K562 (cell line): Measurements from ENCODE around the gene MAS1L. TPM values are rescaled to one million over a fixed set of nuclear protein-coding genes. Genes with fewer than 3 reads are reported as not detected.

Experiments used
- ATAC-seq: fragments of 200-7000 bp; cut with Tn5 transposase; 3 replicates; pipeline ENCODE4 v1.9.1; 2020; ENCODE audit warnings: moderate library complexity
- BruUV-seq: library from RNA; stranded (reverse); fragments of 400-500 nt; replicated peaks from 2 replicates; lab custom pipeline; 2021; lab: Mats Ljungman, UMichigan
- CTCF ChIA-PET: fragments of 300-600 bp; formaldehyde crosslinking; extraction: SDS; loops from one replicate; lab custom pipeline; 2021; ENCODE audit warnings: low intra/inter-chr PET ratio; lab: Yijun Ruan, JAX
- POLR2A ChIA-PET: fragments of 300-600, 350-650 bp; sonication (Branson Sonifier 250); formaldehyde crosslinking; extraction: SDS; loops from one replicate; lab custom pipeline; 2021; ENCODE audit warnings: antibody characterized with exemption, inconsistent platforms; lab: Yijun Ruan, JAX
- DNase-seq, 4 experiments: peaks; one replicate each; pipeline versions ENCODE4 v3.0.0 to v3.0.0-alpha.2; 2011 to 2018; ENCODE audit warnings: low spot score in 3 of 4, mixed read lengths in 3 of 4; ENCODE audit errors: extremely low read depth in 1 of 4
- FAIRE-seq: peaks from 2 replicates; lab custom pipeline; 2011; peaks lifted over from hg19 to GRCh38; lab: Jason Lieb, UNC
- H2AFZ ChIP-seq: 2 replicates; pipeline ENCODE4 v1.6.0; 2011; ENCODE audit warnings: low read depth, low read length, control low read depth, inconsistent platforms
- H3K27ac ChIP-seq: fragments of 200-600 bp; 3 replicates; pipeline ENCODE4 v1.8.0; 2011; ENCODE audit warnings: low read depth, mild to moderate bottlenecking, control low read depth, inconsistent platforms, low read length, moderate library complexity, mixed read lengths; ENCODE audit errors: extremely low read depth
- H3K27me3 ChIP-seq, 2 experiments: fragments of 300-600 bp in 1 of 2; 2 replicates in 1 of 2; 3 replicates in 1 of 2; pipeline versions ENCODE4 v1.6.0 to v1.8.0; 2011; ENCODE audit warnings: inconsistent platforms in 2 of 2, low read length in 2 of 2, mild to moderate bottlenecking in 1 of 2, mixed read lengths in 1 of 2, moderate library complexity in 1 of 2; ENCODE audit not compliant: control insufficient read depth in 2 of 2, insufficient read depth in 2 of 2
- H3K36me3 ChIP-seq: fragments of 300-600 bp; 3 replicates; pipeline ENCODE4 v1.8.0; 2011; ENCODE audit warnings: mild to moderate bottlenecking, low read length, inconsistent platforms; ENCODE audit not compliant: control insufficient read depth, insufficient read depth
- H3K4me1 ChIP-seq, 2 experiments: fragments of 200-600 bp in 1 of 2; replicated peaks in 1 of 2; 2 replicates in 1 of 2; 3 replicates in 1 of 2; pipeline versions ENCODE4 v1.5.1 to v1.8.0; 2011; ENCODE audit warnings: inconsistent platforms in 2 of 2, low read length in 2 of 2, mild to moderate bottlenecking in 1 of 2, mixed read lengths in 1 of 2, moderate library complexity in 1 of 2; ENCODE audit not compliant: control insufficient read depth in 2 of 2, insufficient read depth in 2 of 2
- H3K4me2 ChIP-seq: 2 replicates; pipeline ENCODE4 v1.6.1; 2011; ENCODE audit warnings: low read length, control low read depth, inconsistent platforms, mixed read lengths; ENCODE audit not compliant: insufficient read depth
- H3K4me3 ChIP-seq: fragments of 200-600 bp; sonication (generic), shearing (Covaris generic); 2 replicates; pipeline ENCODE4 v1.5.1; 2016; ENCODE audit warnings: control low read depth, inconsistent platforms
- H3K79me2 ChIP-seq: fragments of 200-600 bp; 3 replicates; pipeline ENCODE4 v1.8.0; 2011; ENCODE audit warnings: low read length, inconsistent platforms; ENCODE audit not compliant: control insufficient read depth, insufficient read depth
- H3K9ac ChIP-seq, 2 experiments: 2 replicates each; pipeline versions ENCODE4 v1.6.0 to v1.6.1; 2011; ENCODE audit warnings: low read depth in 2 of 2, low read length in 2 of 2, control low read depth in 1 of 2, inconsistent platforms in 1 of 2, mild to moderate bottlenecking in 1 of 2, mixed read lengths in 1 of 2; ENCODE audit not compliant: insufficient read depth in 1 of 2
- H3K9me1 ChIP-seq: one replicate; pipeline ENCODE4 v1.6.0; 2011; ENCODE audit warnings: inconsistent platforms, mild to moderate bottlenecking, low read length, moderate library complexity; ENCODE audit not compliant: control insufficient read depth, insufficient read depth
- H3K9me3 ChIP-seq: replicated peaks from 2 replicates; pipeline ENCODE4 v1.5.1; 2011; ENCODE audit warnings: low read depth, low read length, inconsistent platforms; ENCODE audit not compliant: control insufficient read depth, insufficient read depth
- H4K20me1 ChIP-seq: replicated peaks from 2 replicates; pipeline ENCODE4 v1.6.1; 2011; ENCODE audit warnings: low read length, inconsistent platforms, mixed read lengths; ENCODE audit not compliant: control insufficient read depth, insufficient read depth
- AFF4 ChIP-seq: sonication (generic); formaldehyde crosslinking; IDR thresholded peaks from 2 replicates; pipeline ENCODE4 v1.8.0; 2023; ENCODE audit warnings: mild to moderate bottlenecking, missing genetic modification reagents
- CEBPG ChIP-seq, 3 experiments: fragments of 200-800 bp in 1 of 3; sonication (Bioruptor generic) in 1 of 3; sonication (generic) in 1 of 3; formaldehyde crosslinking in 1 of 3; IDR thresholded peaks in 2 of 3; conservative IDR thresholded peaks in 1 of 3; 2 replicates each; pipeline versions ENCODE4 v1.6.1 to v1.8.0; 2016 to 2022; ENCODE audit warnings: missing compliant biosample characterization in 2 of 3, missing genetic modification characterization in 2 of 3, mild to moderate bottlenecking in 1 of 3, missing genetic modification reagents in 1 of 3
- ELF4 ChIP-seq: fragments of 450-650 bp; formaldehyde crosslinking; IDR thresholded peaks from 2 replicates; pipeline ENCODE4 v1.4.0; 2022; ENCODE audit warnings: missing genetic modification characterization
- KDM4B ChIP-seq, 2 experiments: fragments of 450-650 bp in 1 of 2; sonication (generic) in 1 of 2; IDR thresholded peaks; 2 replicates each; pipeline ENCODE4 v1.6.1; 2016 to 2017; ENCODE audit warnings: borderline replicate concordance in 2 of 2, antibody characterized with exemption in 1 of 2, low read depth in 1 of 2, mild to moderate bottlenecking in 1 of 2
- MTA2 ChIP-seq: fragments of 450-650 bp; IDR thresholded peaks from 2 replicates; pipeline ENCODE4 v1.6.1; 2016; ENCODE audit warnings: low read depth
- NONO ChIP-seq, 2 experiments: fragments of 200-400 bp in 1 of 2; fragments of 450-650 bp in 1 of 2; formaldehyde crosslinking in 1 of 2; IDR thresholded peaks; 2 replicates each; pipeline ENCODE4 v1.6.1; 2017; ENCODE audit warnings: low read depth in 2 of 2, mild to moderate bottlenecking in 2 of 2, moderate library complexity in 2 of 2, low read length in 1 of 2
- PHTF2 ChIP-seq: fragments of 250-450 bp; sonication (Bioruptor Pico); IDR thresholded peaks from 2 replicates; pipeline ENCODE4 v1.5.0; 2021; ENCODE audit warnings: mild to moderate bottlenecking
- PRPF4 ChIP-seq: fragments of 200-400 bp; formaldehyde crosslinking; IDR thresholded peaks from one replicate; pipeline ENCODE4 v1.6.1; 2017; ENCODE audit warnings: low read length, low read depth, mild to moderate bottlenecking; ENCODE audit not compliant: insufficient read depth, poor library complexity, severe bottlenecking
- RCOR1 ChIP-seq, 2 experiments: IDR thresholded peaks; 2 replicates each; pipeline ENCODE4 v1.6.1; 2012; ENCODE audit warnings: low read depth in 2 of 2, low read length in 2 of 2, borderline replicate concordance in 1 of 2, improper control_type of control experiment in 1 of 2
- TBL1XR1 ChIP-seq, 2 experiments: IDR thresholded peaks; 2 replicates each; pipeline ENCODE4 v1.6.1; 2012; ENCODE audit warnings: improper control_type of control experiment in 2 of 2, low read length in 2 of 2, mild to moderate bottlenecking in 1 of 2
- ZNF79 ChIP-seq: fragments of 250-450 bp; sonication (Bioruptor Pico); IDR thresholded peaks from 2 replicates; pipeline ENCODE4 v1.4.0; 2020; ENCODE audit warnings: low read depth, mild to moderate bottlenecking, moderate library complexity
- WGBS: fragments of 100-300 bp; shearing (Covaris generic); methylation state at CpG from one replicate; pipeline ENCODE4 v1.1.6; 2016; ENCODE audit warnings: low coverage, mixed read lengths; ENCODE audit not compliant: insufficient coverage; ENCODE audit errors: missing lambda C conversion rate; 5-methylcytosine and 5-hydroxymethylcytosine counted together
- in situ Hi-C: fragments of 300-500 bp; cut with MboI; formaldehyde crosslinking; loops from 4 replicates; pipeline ENCODE4 v1.15.0; 2018; ENCODE audit warnings: inconsistent platforms, mixed read lengths
- intact Hi-C: fragments of 100-400 bp; cut with micrococcal nuclease; formaldehyde crosslinking; loops from 2 replicates; pipeline ENCODE4 v1.14.2; 2022
- polyA plus RNA-seq, 8 experiments: library from polyadenylated mRNA; depleted of rRNA in 4 of 8; stranded (reverse) in 5 of 8; unstranded in 3 of 8; fragments of >200 nt; fragmentation: Nextera tagmentation in 2 of 8; fragmentation: Illumina TruSeq in 1 of 8; extraction: Ambion mirVana in 2 of 8; extraction: Trizol in 1 of 8; gene quantifications; 2 replicates each; pipeline versions ENCODE4 v1.2.1 to v1.2.3, GENCODE V29; 2011 to 2014; ENCODE audit warnings: inconsistent platforms in 1 of 8, missing spikeins in 1 of 8
- total RNA-seq, 7 experiments: library from RNA; depleted of rRNA in 6 of 7; stranded (reverse); fragments of >200 nt in 6 of 7; fragmentation: Illumina TruSeq in 2 of 7; extraction: Trizol in 2 of 7; gene quantifications; 2 replicates each; pipeline versions ENCODE4 v1.2.1 to v1.2.3, GENCODE V29; 2011 to 2021; ENCODE audit warnings: low replicate concordance in 1 of 7

Gene MAS1L
- total and polyA plus RNA-seq, 9 of the 15 experiments (the other 6 are each of a cell fraction or from before 2014, with no cell fraction given), result not detected

GRCh38 chr6:29501106-29501505, 13.3 kb upstream of the MAS1L start:
- H3K9me1 ChIP-seq, result no peaks in the 10 kb centered on the region
- H3K9ac ChIP-seq, result no peak overlapping the region
- WGBS, result 6% methylated on average over 6 of the region's 6 CpGs
- DNase-seq, result no peak
- H3K4me2 ChIP-seq, result no peak overlapping the region
- no TSS peak for BruUV-seq
- no peaks in the 10 kb centered on the region for H3K9me3 ChIP-seq
- TF ChIP-seq CEBPG (CRISPR knock-in tag; IDR thresholded peaks at IDR 0.05) (no peak), CEBPG (tag; conservative IDR thresholded peaks at IDR 0.05 in 1 of 2, IDR thresholded peaks at IDR 0.05 in 1 of 2) (0 out of 4 replicates have a peak, but pooled peaks of 1 of the 2 experiments have one; percentile 10), KDM4B (IDR thresholded peaks at IDR 0.05; ENCODE audit: borderline replicate concordance in 2 of 2, low read depth in 1 of 2) (no peak)
- no peak overlapping the region for H2AFZ ChIP-seq
- ATAC-seq, result no peak
- H3K27ac ChIP-seq, result no peak overlapping the region
- H3K27me3 ChIP-seq, result peaks cover 5 to 41% of the 10 kb centered on the region in 2 experiments; a peak in 2 of 5 replicates
- CTCF ChIA-PET, result no interaction called here
- H4K20me1 ChIP-seq, result 0 out of 2 replicates have a peak, but pooled peaks cover 2% of the 10 kb centered on the region
- FAIRE-seq, result no peak
- no peaks in the 10 kb centered on the region for H3K79me2 ChIP-seq
- H3K4me3 ChIP-seq, result no peak overlapping the region
- in situ Hi-C loops (no loop called here), intact Hi-C loops (no loop called here)
- no peaks in the 10 kb centered on the region for H3K36me3 ChIP-seq
- H3K4me1 ChIP-seq, result no peaks in the 10 kb centered on the region; a peak in 1 of 5 replicates
- POLR2A ChIA-PET, result interaction anchor here (0.6 kb wide), 1 partner anchor 14 kb away, joined by 3 read pairs; no protein-coding TSS in a partner anchor

- FAIRE-seq (no peak), DNase-seq (no peak), ATAC-seq (no peak)
- Histone ChIP-seq H3K4me1 (no peaks in the 10 kb centered on the region; a peak in 1 of 5 replicates), H3K9me3 (no peaks in the 10 kb centered on the region), H4K20me1 (0 out of 2 replicates have a peak, but pooled peaks cover 2% of the 10 kb centered on the region), H3K4me3 (no peak overlapping the region), H3K4me2 (no peak overlapping the region), H3K36me3 (no peaks in the 10 kb centered on the region), H3K79me2 (no peaks in the 10 kb centered on the region), H3K9ac (no peak overlapping the region), H2AFZ (no peak overlapping the region), H3K27me3 (peaks cover 5 to 36% of the 10 kb centered on the region in 2 experiments; a peak in 2 of 5 replicates), H3K9me1 (no peaks in the 10 kb centered on the region), H3K27ac (no peak overlapping the region)
- in situ Hi-C loops (no loop called here), intact Hi-C loops (no loop called here)
- WGBS, result 11% methylated on average over 8 of the region's 8 CpGs
- no TSS peak for BruUV-seq
- ChIA-PET CTCF (no interaction called here), POLR2A (interaction anchor here (0.6 kb wide), 1 partner anchor 13 kb away, joined by 3 read pairs; no protein-coding TSS in a partner anchor)
- TF ChIP-seq NONO (IDR thresholded peaks at IDR 0.05; ENCODE audit: low read depth in 2 of 2, low read length in 1 of 2) (no peak), RCOR1 (IDR thresholded peaks at IDR 0.05; ENCODE audit: borderline replicate concordance in 1 of 2, low read depth in 2 of 2, low read length in 2 of 2) (no peak), TBL1XR1 (IDR thresholded peaks at IDR 0.05; ENCODE audit: low read length in 2 of 2) (no peak), ELF4 (CRISPR knock-in tag) (no peak), MTA2 (no peak), AFF4 (CRISPR knock-in tag) (no peak), ZNF79 (CRISPR knock-in tag) (no peak), PRPF4 (no peak), PHTF2 (CRISPR knock-in tag) (no peak)
These were observed 12.8 kb upstream of the MAS1L start for GRCh38 chr6:29500594-29500993.
